Suprapubic skin (tissue), 4 donors: Measurements from ENCODE around the gene RCOR2. TPM values are rescaled to one million over a fixed set of nuclear protein-coding genes. Genes with fewer than 3 reads are reported as not detected.
A peak's percentile ranks its signal among the peaks of the same experiment; 100 is the strongest.
"Not testable (repeated sequence)": the region's sequence is repeated elsewhere in the genome, so short reads cannot be mapped to it uniquely, and the experiment has no call there.

Experiments used
- DNase-seq, 2 donors: peaks; one replicate each; pipeline ENCODE4 v3.0.0-alpha.2; 2019; ENCODE audit warnings: low spot score in 2 of 2
- H3K27ac ChIP-seq: fragments of 200-600 bp; sonication (generic); one replicate; pipeline ENCODE4 v1.5.1; 2019
- H3K27me3 ChIP-seq: fragments of 200-600 bp; sonication (generic); one replicate; pipeline ENCODE4 v1.5.1; 2019
- H3K36me3 ChIP-seq: fragments of 200-600 bp; sonication (generic); one replicate; pipeline ENCODE4 v1.5.1; 2019
- H3K4me1 ChIP-seq: fragments of 200-600 bp; sonication (generic); one replicate; pipeline ENCODE4 v1.5.1; 2019
- H3K4me3 ChIP-seq: fragments of 200-600 bp; sonication (generic); one replicate; pipeline ENCODE4 v1.5.1; 2019; ENCODE audit warnings: mild to moderate bottlenecking
- H3K9me3 ChIP-seq: fragments of 200-600 bp; sonication (generic); one replicate; pipeline ENCODE4 v1.5.1; 2019
- CTCF ChIP-seq, 2 donors: fragments of 200-600 bp in 1 of 2; fragments of 450-650 bp in 1 of 2; sonication (generic) in 1 of 2; IDR thresholded peaks; one replicate each; pipeline ENCODE4 v1.5.1; 2016 to 2019; ENCODE audit warnings: antibody characterized with exemption in 2 of 2, mild to moderate bottlenecking in 1 of 2, moderate library complexity in 1 of 2
- EP300 ChIP-seq: sonication (generic); formaldehyde crosslinking; IDR thresholded peaks from one replicate; pipeline ENCODE4 v1.6.1; 2017; ENCODE audit warnings: antibody characterized with exemption
- POLR2A ChIP-seq, 2 donors: fragments of 450-650 bp; IDR thresholded peaks; one replicate each; pipeline ENCODE4 v1.6.1; 2017; ENCODE audit warnings: antibody characterized with exemption in 2 of 2, mild to moderate bottlenecking in 2 of 2, moderate library complexity in 2 of 2
- POLR2AphosphoS5 ChIP-seq, 3 donors: sonication (generic); formaldehyde crosslinking; IDR thresholded peaks; one replicate each; pipeline ENCODE4 v1.6.1; 2017; ENCODE audit warnings: antibody characterized with exemption in 3 of 3
- WGBS: methylation state at CpG from one replicate; pipeline ENCODE4 v1.1.5; 2018; 5-methylcytosine and 5-hydroxymethylcytosine counted together
- total RNA-seq, 4 donors: library from RNA; depleted of rRNA; stranded (reverse); fragments of >200 nt; gene quantifications; one replicate each; pipeline ENCODE4 v1.1.0, GENCODE V29; 2016

The RCOR2 gene
- under 1 TPM in 2 of 4 donors, not detected in 2; 0.21 to 0.34 TPM for total RNA-seq

- 2% methylated on average over 21 of the region's 85 CpGs for WGBS
- H3K4me3 ChIP-seq: peak within 1 kb of the TSS; percentile 57
- H3K27ac ChIP-seq: peak within 1 kb of the TSS; percentile 75
- peaks cover 50% of the 10 kb centered on the region for H3K4me1 ChIP-seq
- no peaks in the 10 kb centered on the region for H3K27me3 ChIP-seq
- no peaks in the 10 kb centered on the region for H3K36me3 ChIP-seq
- no peak for DNase-seq
- TF ChIP-seq EP300 (no peak), CTCF (IDR thresholded peaks at IDR 0.05) (no peak)
- no peaks in the 10 kb centered on the region for H3K9me3 ChIP-seq
Measured at GRCh38 chr11:63916837-63917691, at the start of gene RCOR2. TSS of gene RCOR2 (minus strand) at chr11:63917164. CDS start at chr11:63916456, 708 bp downstream.

- DNase-seq: no peak
- Histone ChIP-seq H3K4me3 (no peak overlapping the region), H3K36me3 (no peaks in the 10 kb centered on the region), H3K4me1 (peaks cover 13% of the 10 kb centered on the region), H3K27ac (no peak overlapping the region), H3K27me3 (no peaks in the 10 kb centered on the region), H3K9me3 (no peaks in the 10 kb centered on the region)
- TF ChIP-seq POLR2AphosphoS5 (IDR thresholded peaks at IDR 0.05): no peak
- WGBS: 94% methylated on average over 1 of the region's 1 CpG
Measured at GRCh38 chr11:63966444-63966843, 49.5 kb upstream of the RCOR2 start.

GRCh38 chr11:63963895-63964294 is 46.9 kb upstream of the RCOR2 start:
- not testable (repeated sequence) for H3K4me3 ChIP-seq, H3K9me3 ChIP-seq, H3K27ac ChIP-seq, DNase-seq, H3K36me3 ChIP-seq, H3K27me3 ChIP-seq
- WGBS: over 99% methylated on average over 4 of the region's 4 CpGs
- H3K4me1 ChIP-seq: peaks cover 19% of the 10 kb centered on the region

- no peaks in the 10 kb centered on the region for H3K9me3 ChIP-seq
- WGBS: 15% methylated on average over 8 of the region's 19 CpGs
- no peak for DNase-seq
- H3K4me1 ChIP-seq: peaks cover 32% of the 10 kb centered on the region
- no peak overlapping the region for H3K4me3 ChIP-seq
- no peaks in the 10 kb centered on the region for H3K27me3 ChIP-seq
- H3K36me3 ChIP-seq: no peaks in the 10 kb centered on the region
- no peak for TF ChIP-seq POLR2A (IDR thresholded peaks at IDR 0.05)
- no peak for TF ChIP-seq CTCF (IDR thresholded peaks at IDR 0.05)
- no peak for TF ChIP-seq EP300
- TF ChIP-seq POLR2AphosphoS5 (IDR thresholded peaks at IDR 0.05): no peak
- no peak overlapping the region for H3K27ac ChIP-seq
Measured at GRCh38 chr11:63961608-63962412, 44.8 kb upstream of the RCOR2 start.

- 56% methylated on average over 2 of the region's 5 CpGs for WGBS
- Histone ChIP-seq H3K4me3 (no peak overlapping the region), H3K36me3 (peaks cover 28% of the 10 kb centered on the region), H3K9me3 (no peaks in the 10 kb centered on the region), H3K4me1 (peaks cover 37% of the 10 kb centered on the region), H3K27ac (no peak overlapping the region), H3K27me3 (no peaks in the 10 kb centered on the region)
- DNase-seq: no peak
- no peak for TF ChIP-seq CTCF (IDR thresholded peaks at IDR 0.05)
- TF ChIP-seq POLR2A (IDR thresholded peaks at IDR 0.05): no peak
- TF ChIP-seq EP300: no peak
- no peak for TF ChIP-seq POLR2AphosphoS5 (IDR thresholded peaks at IDR 0.05)
Measured at GRCh38 chr11:63958008-63958407, 41.0 kb upstream of the RCOR2 start.

GRCh38 chr11:63952570-63952969 is 35.6 kb upstream of the RCOR2 start:
- Histone ChIP-seq H3K27me3 (no peaks in the 10 kb centered on the region), H3K4me3 (peak overlapping the region; percentile 1), H3K36me3 (peaks cover 38% of the 10 kb centered on the region), H3K4me1 (peaks cover 19% of the 10 kb centered on the region), H3K27ac (peak overlapping the region; percentile 59), H3K9me3 (no peaks in the 10 kb centered on the region)
- DNase-seq: no peak
- 37% methylated on average over 4 of the region's 4 CpGs for WGBS
- TF ChIP-seq POLR2A (IDR thresholded peaks at IDR 0.05) (no peak), POLR2AphosphoS5 (IDR thresholded peaks at IDR 0.05) (no peak), EP300 (no peak), CTCF (IDR thresholded peaks at IDR 0.05) (no peak)
